HG02973 (cell line): Measurements from ENCODE around the gene ELMO1.
"Not testable (repeated sequence)": the region's sequence is repeated elsewhere in the genome, so short reads cannot be mapped to it uniquely, and the experiment has no call there.

Experiments used
- ATAC-seq: cut with Tn5 transposase; IDR thresholded peaks from one replicate; pipeline ENCODE4 v1.9.1; 2021; ENCODE audit warnings: moderate library complexity; ENCODE audit not compliant: unreplicated experiment

Gene ELMO1

DNA sequence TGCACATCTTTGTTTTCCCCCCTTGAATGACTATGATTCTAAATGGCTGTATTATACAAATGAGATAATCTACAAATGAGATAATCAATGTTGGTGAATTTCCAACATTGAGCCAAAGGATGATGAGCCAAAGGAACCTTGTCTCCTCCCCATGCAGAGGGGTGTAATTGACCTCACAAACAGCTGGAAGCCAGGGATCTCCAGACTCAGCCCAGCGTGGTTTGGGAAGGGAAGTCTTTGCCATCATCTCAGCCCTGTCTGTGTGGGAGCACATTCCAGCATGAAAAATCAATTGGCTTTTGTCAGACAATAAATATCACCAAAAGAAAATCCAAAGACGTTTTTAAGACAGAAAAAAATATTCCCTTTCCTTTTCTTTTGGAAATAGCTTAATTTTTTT is 452.9 kb downstream of the ELMO1 start:
- ATAC-seq = no peak

DNA sequence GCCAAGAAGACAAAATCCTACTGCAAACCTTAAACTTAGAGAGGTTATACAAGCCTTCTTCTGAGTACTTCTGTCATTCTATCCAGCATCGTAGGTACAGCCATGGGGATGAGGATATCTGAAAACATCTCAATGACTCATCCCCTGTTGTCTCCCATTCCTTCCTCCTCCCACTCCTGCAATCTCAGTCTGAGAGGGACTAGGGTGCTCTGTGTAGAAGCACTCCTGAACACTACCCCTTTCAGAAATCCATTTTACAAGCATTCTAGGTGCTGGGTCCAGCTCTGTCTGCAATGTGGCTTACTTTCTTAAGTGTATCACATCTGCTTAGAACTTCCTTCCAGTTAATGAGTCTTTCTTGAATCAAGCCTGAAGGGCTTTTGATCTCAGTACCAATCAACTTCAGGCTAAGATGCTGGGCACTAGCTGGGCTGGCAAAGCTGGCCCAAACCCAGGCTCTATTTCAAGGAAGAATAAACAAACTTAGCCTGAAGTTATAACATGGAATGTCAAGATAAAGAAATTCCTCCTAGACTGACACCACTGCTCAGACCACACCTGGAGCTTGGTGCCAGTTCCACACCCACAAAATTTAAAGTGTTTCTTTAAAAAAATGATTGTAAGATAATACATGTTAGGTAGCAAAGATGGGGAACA is 454.1 kb downstream of the ELMO1 start:
- ATAC-seq = no peak

DNA sequence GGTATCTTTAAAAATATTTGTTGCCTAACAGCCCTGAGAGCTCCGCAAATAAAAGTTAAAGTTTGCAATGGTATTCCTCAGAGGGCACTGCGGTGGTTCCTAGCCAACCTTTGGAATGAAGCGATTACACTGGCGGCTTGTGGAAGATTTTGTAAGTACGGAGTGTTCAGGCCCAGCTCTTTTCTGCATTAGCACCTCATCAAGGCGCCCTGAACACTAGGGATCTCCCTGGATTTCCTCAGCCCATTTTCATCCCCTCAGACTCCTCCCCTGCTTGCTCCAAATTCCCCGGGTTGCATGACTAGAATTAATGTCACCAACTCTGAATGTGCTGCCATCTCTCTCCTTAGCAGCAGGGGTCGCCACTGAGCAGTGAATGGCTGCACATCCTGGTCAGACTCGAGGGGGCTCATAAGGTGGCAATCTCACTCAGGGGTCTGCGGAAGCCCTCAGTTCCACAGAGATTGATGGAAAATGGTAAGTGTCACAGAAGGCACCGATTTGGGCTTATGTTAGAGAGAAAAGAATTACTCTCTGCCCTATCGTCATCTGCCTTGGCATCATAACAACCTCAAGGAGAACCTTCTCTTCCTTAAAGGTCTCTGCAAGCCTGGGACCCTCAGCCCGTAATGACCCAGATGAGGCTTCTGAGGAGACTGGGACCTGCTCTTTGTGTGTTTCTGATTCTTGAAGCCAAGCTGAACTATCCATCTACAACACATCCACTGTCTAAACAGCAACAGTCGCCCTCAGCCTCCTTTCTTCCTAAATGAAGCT is 461.5 kb downstream of the ELMO1 start:
- no peak for ATAC-seq

DNA sequence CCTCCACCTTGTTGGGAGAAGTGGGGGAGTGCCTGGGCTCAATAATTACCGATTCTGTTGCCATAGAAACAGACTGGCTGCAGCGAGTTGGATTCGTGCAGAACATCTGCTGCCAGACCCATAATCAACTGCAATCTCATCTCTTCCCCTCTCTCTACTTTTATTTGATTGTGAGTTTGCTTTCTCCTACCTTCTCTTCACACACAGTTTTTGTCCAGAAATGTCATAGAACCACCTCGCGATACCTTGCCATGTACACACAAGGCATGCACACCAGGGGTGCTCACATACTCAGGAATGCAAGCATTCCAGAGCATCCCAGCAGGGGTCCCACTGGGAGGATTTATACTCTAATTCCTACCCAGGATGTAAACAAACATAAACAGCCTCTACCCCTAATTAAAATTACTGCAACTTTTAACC is 462.1 kb downstream of the ELMO1 start:
- no peak for ATAC-seq

DNA sequence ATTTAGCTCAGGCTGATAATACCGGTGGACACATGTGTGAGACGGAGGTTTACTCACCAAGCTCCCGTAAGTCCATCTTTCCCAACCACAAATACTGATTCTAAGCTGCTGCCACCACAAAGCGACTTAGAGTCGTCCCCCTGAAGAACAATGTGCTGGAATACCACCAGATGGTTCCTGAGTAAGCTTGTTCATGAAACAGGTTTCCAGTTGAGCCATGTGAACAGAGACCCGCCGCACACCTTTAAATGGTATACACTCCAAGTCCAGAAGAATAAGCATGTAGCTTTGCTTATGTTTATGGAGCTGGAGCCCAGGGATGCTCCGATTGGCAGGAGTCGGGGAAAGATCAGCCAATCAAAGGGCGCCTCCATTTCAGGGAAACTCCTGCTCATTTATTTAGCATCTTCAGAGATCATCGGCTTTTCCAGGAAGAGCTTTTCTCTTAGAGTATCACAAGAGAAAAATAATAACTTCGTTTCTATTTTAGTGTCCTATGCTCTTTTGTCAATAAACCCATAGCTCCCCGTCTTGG is 462.7 kb downstream of the ELMO1 start:
- no peak for ATAC-seq

DNA sequence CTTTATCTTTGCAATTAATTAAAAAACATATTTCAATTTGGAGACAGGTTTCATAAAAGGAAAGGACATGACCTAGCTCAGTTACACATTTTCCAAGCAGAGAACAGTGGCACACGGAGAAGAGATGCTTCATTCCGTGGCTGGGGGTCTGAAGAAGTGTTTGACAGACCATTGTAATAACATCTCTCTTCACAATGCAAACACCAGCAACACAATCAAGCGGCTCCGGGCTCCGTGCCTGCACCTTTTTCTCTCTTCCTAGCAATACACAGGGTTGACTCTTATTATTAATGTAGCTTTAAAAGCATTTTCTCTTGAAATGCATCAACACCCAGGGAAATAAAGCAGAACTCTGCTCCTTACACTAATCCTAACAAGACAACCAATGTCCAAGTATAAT is 463.3 kb downstream of the ELMO1 start:
- no peak for ATAC-seq

DNA sequence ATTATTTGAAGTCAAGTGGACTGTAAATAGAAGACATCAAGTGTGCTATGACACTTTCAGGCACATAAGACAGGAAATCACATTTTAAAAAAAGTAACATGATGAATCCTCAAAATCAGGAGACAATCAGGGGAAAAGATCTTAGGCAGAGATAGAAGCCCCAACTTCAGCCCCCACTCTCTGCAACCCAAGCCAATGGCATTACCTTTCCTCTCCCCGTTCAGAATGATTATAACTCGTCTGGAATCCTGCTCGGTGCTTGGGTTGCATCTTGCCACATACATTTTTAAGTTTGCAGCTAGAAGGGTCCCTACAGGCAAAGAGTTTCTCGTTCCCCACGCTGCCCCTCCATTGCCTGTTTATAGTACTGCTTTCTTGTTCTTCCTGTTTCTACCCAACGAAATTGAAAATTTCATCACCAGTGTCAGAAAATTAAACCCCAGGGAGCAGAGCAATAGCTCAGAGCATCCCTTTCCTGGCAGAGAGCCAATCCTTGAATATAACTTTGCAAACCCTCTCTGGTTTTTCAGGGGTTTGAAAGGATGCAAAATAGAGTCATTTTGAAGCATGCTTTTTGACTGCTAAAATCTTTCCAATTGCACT is 463.9 kb downstream of the ELMO1 start:
- no peak for ATAC-seq

DNA sequence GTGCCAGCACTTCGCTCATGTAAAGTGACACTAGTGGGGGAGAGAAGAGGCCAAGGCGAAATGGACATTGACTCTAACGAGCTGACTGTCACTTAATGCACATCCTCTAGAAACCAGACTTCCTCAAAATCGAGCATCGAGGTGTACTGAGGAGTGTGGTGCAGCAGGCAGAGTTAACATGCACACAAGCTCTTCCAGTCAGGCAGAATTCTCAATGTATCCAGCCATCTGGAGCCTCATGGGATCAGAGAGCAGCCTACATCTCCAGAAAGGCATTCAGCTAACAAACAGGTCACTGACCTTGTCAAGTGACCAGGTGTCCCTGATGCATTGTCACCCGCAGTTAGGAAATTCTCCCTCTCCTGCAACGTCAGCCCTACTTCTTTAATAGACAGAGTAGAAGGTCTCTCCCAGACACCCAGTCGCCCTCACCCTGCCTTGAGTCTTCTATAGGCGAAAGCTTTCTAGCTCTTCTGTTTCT is 464.6 kb downstream of the ELMO1 start:
- ATAC-seq = no peak

DNA sequence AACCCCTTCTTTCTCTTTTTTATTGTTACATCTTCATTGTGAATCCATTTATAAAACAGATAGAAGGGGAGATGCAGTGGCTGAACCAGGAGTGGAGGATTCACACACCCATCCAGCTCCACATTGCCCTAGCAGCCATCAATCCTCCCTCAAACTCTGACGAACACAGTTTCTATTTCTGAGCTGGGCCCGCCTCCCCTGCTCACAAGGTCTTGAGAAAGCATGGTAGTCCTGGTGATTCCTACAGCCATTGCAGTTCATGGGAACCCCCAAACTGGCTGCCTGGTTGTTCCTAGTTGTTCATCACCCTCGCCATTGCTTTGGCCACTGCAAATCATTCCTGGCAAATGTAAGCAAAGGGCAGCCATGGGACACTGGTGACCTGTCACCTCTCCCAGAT is 465.9 kb downstream of the ELMO1 start:
- ATAC-seq = no peak

DNA sequence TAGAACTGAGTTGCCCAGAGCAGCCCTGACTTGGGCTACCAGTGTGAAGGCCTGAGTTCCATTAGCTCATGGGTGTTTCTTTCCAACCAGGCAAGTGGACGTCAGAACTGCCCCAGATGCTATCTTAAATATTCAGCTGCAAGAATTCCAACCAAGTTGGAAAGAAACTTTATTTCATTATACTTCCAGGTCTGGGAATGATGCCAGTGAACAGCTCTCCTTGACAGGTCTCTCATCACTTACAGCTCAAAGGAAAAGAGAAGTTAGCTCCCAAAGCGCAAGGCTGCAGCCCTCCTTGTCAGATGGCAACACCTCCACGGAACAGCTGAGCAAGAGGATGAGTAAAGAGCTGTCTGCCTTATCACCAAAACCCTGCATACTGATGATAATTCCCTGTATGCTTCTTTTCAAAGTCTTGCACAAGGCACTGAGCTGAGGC is 468.8 kb downstream of the ELMO1 start:
- ATAC-seq = no peak

DNA sequence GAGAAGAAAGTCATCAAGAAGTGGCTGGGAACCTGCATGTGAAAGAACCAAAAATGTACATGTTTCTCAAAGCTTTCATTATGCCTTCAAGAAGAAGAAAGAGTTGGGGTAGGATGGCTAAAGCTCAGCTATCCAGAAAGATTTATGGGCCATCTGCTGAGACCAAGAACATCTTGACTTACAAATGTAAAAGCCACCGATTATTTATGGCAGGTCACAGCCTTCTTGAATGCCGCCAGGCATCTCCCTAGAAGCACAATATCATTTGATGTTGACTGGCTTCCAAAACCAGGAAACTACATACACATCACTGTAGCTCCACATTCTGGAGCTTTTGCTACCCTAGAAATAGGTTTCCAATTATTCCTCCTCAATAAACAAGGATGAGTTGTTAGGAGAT is 470.2 kb downstream of the ELMO1 start:
- no peak for ATAC-seq

DNA sequence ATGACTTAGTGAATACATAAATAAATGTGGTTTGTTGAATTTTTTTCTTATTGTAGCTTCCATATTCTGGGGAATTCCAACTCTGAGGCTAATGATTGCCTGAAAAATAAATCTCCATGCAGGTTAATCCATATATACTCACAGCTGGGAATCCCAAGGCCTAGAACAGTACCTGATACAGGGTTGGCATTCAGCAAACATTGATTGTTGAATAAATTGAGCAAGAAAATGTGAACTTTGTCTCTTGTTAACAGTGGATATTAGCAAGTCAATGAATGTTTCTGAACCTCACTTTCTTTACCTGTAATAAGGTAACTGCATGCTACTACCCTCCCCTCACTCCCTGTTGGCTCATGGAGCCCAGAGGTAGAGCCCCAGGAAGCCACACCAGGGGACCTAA is 470.8 kb downstream of the ELMO1 start:
- no peak for ATAC-seq

DNA sequence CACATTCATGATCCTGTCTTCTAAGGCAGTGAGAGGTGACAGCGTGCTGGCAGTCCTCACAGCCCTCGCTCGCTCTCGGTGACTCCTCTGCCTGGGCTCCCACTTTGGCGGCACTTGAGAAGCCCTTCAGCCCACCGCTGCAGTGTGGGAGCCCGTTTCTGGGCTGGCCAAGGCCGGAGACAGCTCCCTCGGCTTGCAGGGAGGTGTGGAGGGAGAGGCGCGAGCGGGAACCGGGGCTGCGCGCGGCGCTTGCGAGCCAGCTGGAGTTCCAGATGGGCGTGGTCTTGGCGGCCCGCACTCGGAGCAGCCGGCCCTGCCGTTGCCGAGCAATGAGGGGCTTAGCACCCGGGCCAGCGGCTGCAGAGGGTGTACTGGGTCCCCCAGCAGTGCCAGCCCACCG is 475.1 kb downstream of the ELMO1 start:
- not testable (repeated sequence) for ATAC-seq

DNA sequence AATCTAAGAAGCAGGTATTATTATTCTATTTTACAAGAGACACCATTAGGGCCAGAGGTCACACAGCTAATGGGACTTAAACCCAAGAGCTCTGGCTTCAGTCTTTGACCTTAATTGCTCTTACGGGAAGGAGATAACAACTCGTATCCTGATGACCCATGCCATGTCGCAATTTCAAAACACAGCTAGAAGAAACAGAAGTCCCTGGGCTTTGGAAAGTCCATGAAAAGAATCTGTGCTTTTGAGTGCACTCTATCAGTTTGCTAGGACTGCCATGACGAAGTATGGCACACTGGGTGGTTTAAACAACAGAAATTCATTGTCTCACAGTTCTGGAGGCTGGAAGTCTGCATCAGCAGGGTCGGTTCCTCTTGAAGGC is 476.5 kb downstream of the ELMO1 start:
- no peak for ATAC-seq

DNA sequence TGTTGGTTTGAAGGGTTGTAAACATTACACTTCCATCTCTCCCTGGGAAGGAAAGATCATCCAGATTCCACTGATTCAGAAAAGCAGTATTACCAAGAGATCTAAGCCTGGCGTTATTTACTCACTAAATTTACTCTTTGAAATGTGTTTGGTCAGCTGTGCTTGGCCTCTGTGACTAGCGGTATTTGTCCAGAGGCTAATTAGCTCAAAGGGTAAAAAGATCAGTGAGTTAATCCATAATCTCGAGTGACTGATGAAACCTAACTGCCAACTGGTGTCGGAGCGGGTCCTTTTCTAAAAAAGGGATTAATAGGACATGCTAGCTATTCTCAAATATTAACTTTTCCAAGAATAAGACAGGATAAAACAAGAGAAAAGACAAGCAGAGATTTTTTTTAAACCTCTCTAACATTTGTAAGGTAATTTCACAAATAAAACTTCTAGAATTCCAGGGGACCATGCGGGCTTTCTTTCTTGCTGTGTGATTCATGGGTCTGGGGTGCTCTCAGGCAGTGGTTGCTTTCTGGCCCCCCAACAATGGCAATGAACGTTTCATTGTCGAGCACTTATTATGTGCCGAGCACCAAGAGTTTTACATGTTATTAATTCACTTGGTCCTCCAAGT is 477.0 kb downstream of the ELMO1 start:
- ATAC-seq = no peak

DNA sequence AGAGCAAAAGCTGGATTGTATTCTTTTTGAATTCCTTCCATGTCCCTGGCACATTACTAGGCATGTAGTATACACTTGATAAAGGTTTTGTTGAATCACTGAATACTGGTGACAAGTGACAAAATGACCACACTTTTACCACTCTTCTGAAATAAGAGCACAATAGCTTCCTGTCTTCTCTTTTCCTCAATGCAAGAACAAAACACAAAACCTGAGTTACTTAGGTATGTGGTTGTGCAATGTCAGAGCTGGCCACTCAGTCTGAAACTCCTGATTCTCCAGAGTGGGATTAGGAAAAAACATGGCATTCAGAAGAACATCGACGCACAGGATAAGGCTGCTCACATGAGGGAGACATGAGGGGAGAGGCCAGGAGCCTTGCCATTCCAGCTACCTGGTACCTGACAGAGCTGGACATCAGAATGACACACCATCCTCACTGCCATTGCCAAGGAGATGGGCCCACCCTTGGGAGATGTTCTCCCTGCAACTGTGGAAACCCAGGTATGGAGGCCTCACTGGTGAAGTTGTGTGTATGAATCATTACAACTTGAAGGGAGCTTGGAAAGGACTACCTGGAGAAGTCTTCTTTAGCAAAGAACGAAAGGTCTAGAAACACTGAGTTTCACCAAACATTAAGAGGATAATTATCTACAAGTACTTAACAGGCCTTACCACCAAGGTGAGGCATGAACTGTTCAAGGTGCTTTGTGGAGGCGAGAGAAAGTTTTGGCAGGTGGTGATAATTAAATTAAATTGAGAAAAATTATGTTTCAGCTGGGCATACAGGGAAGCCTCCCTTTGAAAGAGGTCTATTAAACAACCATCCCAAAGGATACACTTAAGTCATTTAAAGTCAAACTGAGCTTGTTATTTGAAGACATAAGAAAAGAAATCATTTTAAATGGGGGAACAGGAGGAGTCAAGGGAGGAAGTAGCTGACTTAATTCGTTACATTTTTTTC is 477.8 kb downstream of the ELMO1 start:
- ATAC-seq = no peak

DNA sequence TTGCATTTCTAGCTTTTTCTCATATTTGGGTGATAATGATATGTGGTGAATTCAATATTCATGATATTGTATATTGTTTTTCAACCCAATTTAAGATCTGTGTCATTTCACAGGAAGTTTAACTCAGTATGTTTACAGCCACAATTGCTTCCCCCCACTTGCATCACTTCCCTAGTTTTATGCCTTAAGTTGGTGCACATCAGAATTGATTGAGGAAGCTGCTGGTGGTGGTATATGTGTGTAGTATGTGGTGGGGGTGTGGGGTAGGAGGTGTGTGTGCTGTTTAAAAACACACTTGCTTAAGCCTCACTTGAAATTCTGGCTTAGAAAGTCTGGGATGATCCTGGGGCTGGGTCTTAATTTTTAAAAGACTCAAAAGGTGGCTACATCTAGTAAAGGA is 479.3 kb downstream of the ELMO1 start:
- no peak for ATAC-seq

DNA sequence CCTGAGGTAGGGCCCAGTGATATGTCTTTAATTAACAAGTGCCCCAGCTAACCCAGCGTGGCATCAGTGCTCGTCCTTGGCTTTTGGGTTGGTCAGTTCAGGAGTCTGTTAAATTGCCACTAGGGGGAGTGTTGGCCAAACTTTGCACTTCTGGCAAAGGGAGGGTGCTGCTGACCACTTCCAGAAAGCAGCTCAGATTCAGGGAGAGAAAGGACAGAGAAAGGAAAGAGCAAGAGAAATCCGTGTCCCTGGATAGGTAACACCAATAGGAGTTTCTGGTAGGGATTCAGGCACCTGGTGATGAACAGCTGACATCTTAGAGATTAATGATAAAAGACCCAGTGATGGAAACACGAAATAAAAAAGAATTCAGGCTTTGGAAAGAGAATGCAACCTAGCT is 481.3 kb downstream of the ELMO1 start:
- ATAC-seq = no peak

DNA sequence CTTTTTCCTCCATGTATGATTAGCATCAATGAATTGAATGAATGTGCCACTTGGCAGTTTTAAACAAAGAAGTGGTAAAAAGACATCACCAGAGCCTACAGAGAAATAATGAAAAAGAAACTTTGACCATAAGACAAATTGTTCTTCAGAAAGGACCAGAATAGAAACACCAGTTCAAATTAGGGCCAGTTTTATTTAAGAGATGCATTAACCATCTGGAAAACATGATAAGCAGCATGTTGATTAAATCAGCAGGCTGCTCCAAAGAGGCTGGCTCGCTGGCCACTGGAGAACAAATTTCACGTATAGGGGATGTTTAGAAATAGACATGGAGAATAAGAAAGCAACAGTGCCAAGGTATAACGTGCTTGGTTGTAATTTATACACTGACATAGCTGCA is 482.0 kb downstream of the ELMO1 start:
- ATAC-seq = no peak

DNA sequence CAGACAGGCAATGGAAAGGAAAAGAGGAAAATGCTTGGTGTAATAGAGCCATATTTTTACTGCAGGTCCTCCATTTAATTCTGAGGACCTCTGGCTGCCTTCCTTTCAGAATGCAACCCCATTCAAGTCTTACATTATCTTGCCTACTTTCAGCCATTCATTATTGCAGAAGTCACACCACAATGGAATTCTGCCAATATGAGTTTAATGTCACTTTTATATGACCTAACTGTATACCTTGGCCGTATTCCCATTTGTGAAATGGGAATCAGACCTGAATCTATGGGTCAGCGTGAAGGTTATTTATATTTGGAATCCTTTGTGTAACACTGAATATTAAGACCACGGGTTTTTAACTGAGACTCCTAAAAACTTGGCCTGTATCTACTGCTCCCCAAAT is 482.6 kb downstream of the ELMO1 start:
- no peak for ATAC-seq
